OCI-LY1 (cell line): ENCODE measurements around the gene CUEDC1.

Source experiments
- H2AFZ ChIP-seq: fragments of 200-600 bp; sonication (generic), shearing (Covaris generic); 2 replicates; pipeline ENCODE4 v1.6.0; 2014; ENCODE audit warnings: antibody characterized with exemption, mild to moderate bottlenecking, low read length
- H3F3A ChIP-seq: fragments of 200-600 bp; sonication (generic), shearing (Covaris generic); 2 replicates; pipeline ENCODE4 v1.6.0; 2014; ENCODE audit warnings: mild to moderate bottlenecking, antibody characterized with exemption, low read length, moderate library complexity; ENCODE audit not compliant: insufficient read depth
- H3K27ac ChIP-seq: fragments of 200-600 bp; sonication (generic); 2 replicates; pipeline ENCODE4 v1.5.1; 2014; ENCODE audit warnings: low read length, mixed run types, mild to moderate bottlenecking, low read depth; ENCODE audit not compliant: poor library complexity, severe bottlenecking
- H3K27me3 ChIP-seq: fragments of 200-600 bp; sonication (generic); 2 replicates; pipeline ENCODE4 v1.6.0; 2014; ENCODE audit warnings: antibody characterized with exemption, mild to moderate bottlenecking, low read length, moderate library complexity; ENCODE audit not compliant: insufficient read depth
- H3K36me3 ChIP-seq: fragments of 200-600 bp; sonication (generic); 2 replicates; pipeline ENCODE4 v1.6.1; 2014; ENCODE audit warnings: mild to moderate bottlenecking, antibody characterized with exemption, low read length, moderate library complexity, mixed read lengths; ENCODE audit not compliant: insufficient read depth
- H3K4me1 ChIP-seq: fragments of 200-600 bp; sonication (generic); 2 replicates; pipeline ENCODE4 v1.5.1; 2014; ENCODE audit warnings: mild to moderate bottlenecking, low read length, moderate library complexity; ENCODE audit not compliant: insufficient read depth, severe bottlenecking
- H3K4me2 ChIP-seq: fragments of 200-600 bp; sonication (generic), shearing (Covaris generic); 2 replicates; pipeline ENCODE4 v1.6.1; 2014; ENCODE audit warnings: low read length
- H3K4me3 ChIP-seq: fragments of 200-600 bp; sonication (generic); 2 replicates; pipeline ENCODE4 v1.5.1; 2014; ENCODE audit warnings: low read length, low read depth, mild to moderate bottlenecking, mixed read lengths; ENCODE audit not compliant: poor library complexity, severe bottlenecking
- H3K79me2 ChIP-seq: fragments of 200-600 bp; shearing (Covaris generic); 2 replicates; pipeline ENCODE4 v1.6.1; 2016; ENCODE audit warnings: mixed run types, low read length, mixed read lengths; ENCODE audit not compliant: insufficient read depth
- H3K9ac ChIP-seq: fragments of 200-600 bp; sonication (generic), shearing (Covaris generic); 2 replicates; pipeline ENCODE4 v1.6.1; 2014; ENCODE audit warnings: mild to moderate bottlenecking, low read length, mixed read lengths
- H3K9me2 ChIP-seq: fragments of 200-600 bp; sonication (generic), shearing (Covaris generic); 2 replicates; pipeline ENCODE4 v1.6.1; 2014; ENCODE audit warnings: low read depth, mild to moderate bottlenecking, low read length, mixed read lengths
- H3K9me3 ChIP-seq: fragments of 200-600 bp; shearing (Covaris generic); 2 replicates; pipeline ENCODE4 v1.6.1; 2014; ENCODE audit warnings: low read length, mixed read lengths
- H4K20me1 ChIP-seq: fragments of 200-600 bp; sonication (generic), shearing (Covaris generic); 2 replicates; pipeline ENCODE4 v1.6.0; 2016; ENCODE audit warnings: mild to moderate bottlenecking, low read length; ENCODE audit not compliant: insufficient read depth
- EZH2 ChIP-seq: fragments of 200-600 bp; sonication (generic), shearing (Covaris generic); IDR thresholded peaks from 2 replicates; pipeline ENCODE4 v1.8.0; 2017; ENCODE audit warnings: borderline replicate concordance, mixed run types, mild to moderate bottlenecking, antibody characterized with exemption, low read length, moderate library complexity, mixed read lengths
- TF ChIP-seq, protein P1 (sequence below): fragments of 200-600 bp; sonication (generic), shearing (Covaris generic); IDR thresholded peaks from 2 replicates; pipeline ENCODE4 v1.5.1; 2017; ENCODE audit warnings: mild to moderate bottlenecking, antibody characterized with exemption, low read length, moderate library complexity, mixed read lengths

CUEDC1 gene

DNA sequence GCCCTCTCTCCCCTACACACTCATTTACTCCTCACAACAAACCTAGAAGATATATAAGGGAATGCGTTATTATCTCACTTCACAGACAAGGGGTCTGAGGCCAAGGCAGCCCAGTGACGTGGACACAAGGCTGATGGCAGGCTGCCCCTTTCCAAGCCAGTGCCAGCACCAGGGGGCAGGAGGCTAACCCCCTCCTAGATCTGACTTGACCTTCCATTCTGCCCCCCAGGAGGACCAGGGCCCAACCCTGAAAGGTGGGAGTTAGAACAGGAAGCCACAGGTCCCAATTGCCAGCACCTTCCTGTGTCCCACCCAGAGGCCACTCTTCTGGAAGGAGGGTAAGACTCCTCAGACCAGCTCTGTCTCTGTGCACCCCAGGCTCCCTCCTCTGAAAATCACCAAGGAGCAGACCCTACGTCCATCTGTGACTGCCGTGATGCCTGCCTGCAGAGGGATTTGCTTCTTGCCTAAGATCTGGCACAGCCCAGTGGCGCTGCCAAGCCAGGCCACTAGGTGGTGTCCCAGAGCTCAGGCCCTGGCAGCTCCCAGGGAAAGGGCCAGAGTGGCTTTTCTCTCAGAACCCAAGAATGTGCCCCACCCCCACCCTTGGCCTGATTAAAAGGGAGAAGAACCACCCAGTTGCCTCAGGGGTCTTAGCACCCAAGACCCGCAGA is 62.9 kb downstream of the CUEDC1 start:
- Histone ChIP-seq H3K9me2 (no peaks in the 10 kb centered on the region), H3K27ac (no peak overlapping the region), H3K4me1 (no peaks in the 10 kb centered on the region), H3K79me2 (no peaks in the 10 kb centered on the region), H3K9ac (no peak overlapping the region), H3F3A (no peaks in the 10 kb centered on the region), H3K36me3 (no peaks in the 10 kb centered on the region), H3K27me3 (peaks cover 13% of the 10 kb centered on the region), H2AFZ (no peak overlapping the region), H3K4me2 (no peak overlapping the region), H3K9me3 (no peaks in the 10 kb centered on the region), H3K4me3 (no peak overlapping the region), H4K20me1 (no peaks in the 10 kb centered on the region)
- TF ChIP-seq EZH2: no peak
- TF ChIP-seq, protein P1, sequence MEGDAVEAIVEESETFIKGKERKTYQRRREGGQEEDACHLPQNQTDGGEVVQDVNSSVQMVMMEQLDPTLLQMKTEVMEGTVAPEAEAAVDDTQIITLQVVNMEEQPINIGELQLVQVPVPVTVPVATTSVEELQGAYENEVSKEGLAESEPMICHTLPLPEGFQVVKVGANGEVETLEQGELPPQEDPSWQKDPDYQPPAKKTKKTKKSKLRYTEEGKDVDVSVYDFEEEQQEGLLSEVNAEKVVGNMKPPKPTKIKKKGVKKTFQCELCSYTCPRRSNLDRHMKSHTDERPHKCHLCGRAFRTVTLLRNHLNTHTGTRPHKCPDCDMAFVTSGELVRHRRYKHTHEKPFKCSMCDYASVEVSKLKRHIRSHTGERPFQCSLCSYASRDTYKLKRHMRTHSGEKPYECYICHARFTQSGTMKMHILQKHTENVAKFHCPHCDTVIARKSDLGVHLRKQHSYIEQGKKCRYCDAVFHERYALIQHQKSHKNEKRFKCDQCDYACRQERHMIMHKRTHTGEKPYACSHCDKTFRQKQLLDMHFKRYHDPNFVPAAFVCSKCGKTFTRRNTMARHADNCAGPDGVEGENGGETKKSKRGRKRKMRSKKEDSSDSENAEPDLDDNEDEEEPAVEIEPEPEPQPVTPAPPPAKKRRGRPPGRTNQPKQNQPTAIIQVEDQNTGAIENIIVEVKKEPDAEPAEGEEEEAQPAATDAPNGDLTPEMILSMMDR: peak; percentile 97

DNA sequence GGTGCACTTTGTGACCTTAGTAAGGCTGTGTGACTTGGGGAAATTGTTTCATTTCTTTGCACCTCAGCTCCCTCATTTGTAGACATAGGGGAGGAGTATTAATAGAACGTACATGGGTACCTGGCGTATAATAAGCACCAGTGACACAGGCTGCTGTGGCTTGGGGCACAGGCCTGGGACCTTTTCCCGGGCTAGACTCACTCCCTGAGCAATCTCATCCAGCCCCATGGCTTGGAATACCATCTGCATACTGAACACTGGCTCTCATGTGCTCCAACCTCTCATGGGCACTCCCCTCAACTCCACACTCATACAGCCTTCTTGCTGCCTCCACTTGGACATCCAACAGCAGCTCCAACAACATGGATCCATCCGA is 64.4 kb downstream of the CUEDC1 start:
- no peaks in the 10 kb centered on the region for H3K36me3 ChIP-seq
- H3K79me2 ChIP-seq: no peaks in the 10 kb centered on the region
- H3K9ac ChIP-seq: no peak overlapping the region
- no peak overlapping the region for H3K27ac ChIP-seq
- no peaks in the 10 kb centered on the region for H4K20me1 ChIP-seq
- no peak overlapping the region for H3K4me3 ChIP-seq
- H3K9me2 ChIP-seq: no peaks in the 10 kb centered on the region
- H3K4me1 ChIP-seq: no peaks in the 10 kb centered on the region
- TF ChIP-seq, protein P1: no peak
- no peak for TF ChIP-seq EZH2
- no peaks in the 10 kb centered on the region for H3F3A ChIP-seq
- H3K9me3 ChIP-seq: no peaks in the 10 kb centered on the region
- peaks cover 12% of the 10 kb centered on the region for H3K27me3 ChIP-seq
- no peak overlapping the region for H2AFZ ChIP-seq
- no peak overlapping the region for H3K4me2 ChIP-seq

- Histone ChIP-seq H3K9me3 (no peaks in the 10 kb centered on the region), H3K4me2 (no peak overlapping the region), H3K36me3 (no peaks in the 10 kb centered on the region), H3K79me2 (no peaks in the 10 kb centered on the region), H3K27ac (no peak overlapping the region), H4K20me1 (no peaks in the 10 kb centered on the region), H3K4me1 (no peaks in the 10 kb centered on the region), H3K4me3 (no peak overlapping the region), H3K9me2 (no peaks in the 10 kb centered on the region), H2AFZ (no peak overlapping the region), H3F3A (no peaks in the 10 kb centered on the region), H3K27me3 (peaks cover 9% of the 10 kb centered on the region), H3K9ac (no peak overlapping the region)
- TF ChIP-seq, protein P1: no peak
- no peak for TF ChIP-seq EZH2
Observed at GRCh38 chr17:57889892-57890856, 65.0 kb downstream of the CUEDC1 start.
